GM21423 (cell line): ENCODE data around the gene MPPED2.
"Not testable (repeated sequence)": the region's sequence is repeated elsewhere in the genome, so short reads cannot be mapped to it uniquely, and the experiment has no call there.

Experiments
- ATAC-seq: cut with Tn5 transposase; IDR thresholded peaks from one replicate; pipeline ENCODE4 v1.9.1; 2021; ENCODE audit warnings: mild to moderate bottlenecking, moderate library complexity; ENCODE audit not compliant: unreplicated experiment

MPPED2 gene

GRCh38 chr11:30579415-30580175 is 6.6 kb downstream of the MPPED2 start:
- no peak for ATAC-seq

DNA sequence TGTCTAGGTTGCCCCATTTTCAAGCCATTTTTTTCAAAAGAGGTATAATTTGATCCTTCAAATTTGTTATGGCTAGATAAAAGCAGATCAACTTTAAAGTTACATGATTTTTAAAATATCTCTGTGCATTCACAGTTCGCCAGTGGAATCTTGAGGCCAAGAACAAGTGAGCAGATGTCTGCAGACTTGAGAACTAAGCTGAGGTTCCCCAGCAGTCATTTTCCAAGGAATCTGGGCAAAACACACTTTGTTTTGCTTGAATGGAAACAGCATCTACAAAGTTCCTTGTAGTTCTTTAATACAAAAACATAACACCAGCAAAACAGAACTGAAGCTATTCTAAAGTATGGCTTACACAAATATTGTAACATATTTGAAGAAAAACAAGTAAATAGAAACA is 7.7 kb downstream of the MPPED2 start:
- no peak for ATAC-seq

- no peak for ATAC-seq
These were observed 12.2 kb downstream of the MPPED2 start for GRCh38 chr11:30573951-30574350.

GRCh38 chr11:30568931-30569330 is 17.2 kb downstream of the MPPED2 start:
- no peak for ATAC-seq

GRCh38 chr11:30567644-30568043 is 18.5 kb downstream of the MPPED2 start:
- ATAC-seq: no peak

GRCh38 chr11:30567120-30567519 is 19.0 kb downstream of the MPPED2 start:
- no peak for ATAC-seq

DNA sequence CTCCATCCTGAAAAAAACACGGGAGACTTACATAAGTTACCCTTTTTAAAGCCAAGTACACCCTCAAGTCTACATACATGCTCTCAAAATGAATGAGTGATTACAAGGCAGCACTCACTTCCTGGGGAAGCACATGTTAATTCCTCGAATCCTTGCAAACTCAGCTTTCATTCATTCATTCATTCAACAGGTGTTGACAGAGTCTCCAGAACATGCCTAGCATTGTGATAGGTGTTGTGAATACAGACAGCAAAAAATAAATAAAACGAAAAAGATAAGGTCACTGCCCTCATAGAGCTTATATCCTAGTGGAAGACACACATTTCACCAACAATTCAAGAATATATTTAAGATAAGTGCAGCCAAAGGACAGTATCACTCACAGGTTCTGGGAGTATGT is 19.7 kb downstream of the MPPED2 start:
- ATAC-seq: no peak

DNA sequence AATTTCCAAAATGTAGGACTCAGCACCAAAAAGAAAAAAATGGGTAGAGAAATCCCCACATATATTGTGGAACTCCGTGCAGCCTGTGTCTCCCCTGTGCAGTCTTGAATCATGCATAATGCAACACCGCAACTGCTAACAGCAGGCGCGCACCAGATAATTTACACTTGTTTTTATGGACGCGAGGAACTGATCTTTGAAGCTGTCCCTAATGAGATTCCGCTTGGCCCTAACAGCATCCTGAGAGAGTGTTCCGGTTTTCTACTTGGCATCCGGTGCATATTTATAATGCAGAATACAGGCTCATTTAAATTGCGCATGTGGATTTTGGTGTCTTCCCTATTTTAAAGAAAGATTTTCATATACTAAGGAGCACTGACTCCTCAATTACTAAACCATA is 21.1 kb downstream of the MPPED2 start:
- ATAC-seq: no peak

DNA sequence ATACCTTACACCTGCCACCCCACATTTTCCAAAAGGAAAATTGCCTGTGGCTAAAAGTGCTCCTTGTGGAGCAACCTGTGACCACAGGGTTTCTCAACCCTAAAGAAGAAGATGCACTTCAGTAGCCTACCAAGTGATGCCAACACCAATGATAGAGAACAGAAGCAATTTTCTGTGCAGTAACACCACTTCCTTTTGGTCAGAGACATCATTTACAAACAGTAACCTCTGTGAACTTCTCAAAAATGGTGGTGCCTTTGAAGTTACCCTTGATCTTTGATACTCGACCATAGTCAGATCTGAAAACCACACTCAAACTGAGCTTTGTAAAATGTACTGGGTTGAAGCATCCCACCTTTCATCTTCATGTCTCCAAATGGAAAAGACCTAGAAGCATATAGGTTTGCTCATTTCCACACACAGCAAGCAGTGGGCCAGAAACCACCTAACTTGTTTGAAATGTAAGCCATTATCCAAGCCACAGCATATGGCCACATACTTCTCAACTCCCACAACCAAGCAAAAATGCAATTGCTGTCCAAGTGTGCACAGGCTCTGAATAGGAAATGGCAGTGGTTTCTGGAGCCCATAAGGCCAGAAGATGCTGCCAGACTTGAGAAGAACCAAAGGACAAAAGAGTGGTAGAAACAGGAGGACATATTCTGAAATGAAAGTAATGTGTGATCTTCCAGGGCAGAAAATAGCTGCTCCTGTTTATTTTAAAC is 24.3 kb downstream of the MPPED2 start:
- no peak for ATAC-seq

DNA sequence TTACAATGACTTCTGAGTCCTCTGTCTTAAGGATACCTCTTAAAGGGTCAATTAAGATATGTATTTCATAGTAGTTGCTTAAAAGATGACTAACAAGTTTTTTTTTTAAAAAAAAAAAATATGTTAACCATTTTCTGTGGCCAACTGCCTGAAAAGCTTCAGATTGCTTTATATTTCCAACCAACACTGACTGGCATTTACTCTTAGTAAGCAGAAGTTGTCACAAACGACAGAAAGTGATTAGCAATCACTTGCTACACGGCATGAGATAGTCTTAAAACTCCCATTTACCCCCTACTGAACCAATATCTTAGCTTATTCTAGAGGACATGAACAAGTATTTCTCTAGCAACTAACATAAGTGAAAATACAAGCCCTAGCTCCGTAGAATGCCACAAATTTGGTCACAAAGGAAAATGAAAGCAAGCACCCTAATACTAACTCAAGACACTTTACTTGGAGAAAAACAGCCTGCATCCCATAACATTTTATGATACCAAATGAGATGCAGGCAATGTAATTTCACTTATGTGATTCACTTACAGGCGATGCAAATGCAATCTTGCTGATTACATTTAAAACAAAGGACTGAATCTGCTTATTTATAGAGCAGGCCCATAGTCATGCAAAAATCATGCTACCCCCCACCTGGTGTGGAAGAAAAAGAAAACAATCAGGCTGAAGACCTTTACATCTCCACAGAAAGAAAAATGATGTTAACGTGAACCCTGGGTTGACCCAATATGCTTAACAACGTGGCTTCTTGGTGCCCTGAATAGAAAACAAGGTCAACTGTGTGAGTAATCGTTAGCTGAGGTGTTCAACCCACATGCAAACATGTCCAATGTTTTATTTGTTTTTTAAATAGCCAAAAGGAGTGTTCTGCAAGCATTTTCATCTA is 25.7 kb downstream of the MPPED2 start:
- no peak for ATAC-seq

DNA sequence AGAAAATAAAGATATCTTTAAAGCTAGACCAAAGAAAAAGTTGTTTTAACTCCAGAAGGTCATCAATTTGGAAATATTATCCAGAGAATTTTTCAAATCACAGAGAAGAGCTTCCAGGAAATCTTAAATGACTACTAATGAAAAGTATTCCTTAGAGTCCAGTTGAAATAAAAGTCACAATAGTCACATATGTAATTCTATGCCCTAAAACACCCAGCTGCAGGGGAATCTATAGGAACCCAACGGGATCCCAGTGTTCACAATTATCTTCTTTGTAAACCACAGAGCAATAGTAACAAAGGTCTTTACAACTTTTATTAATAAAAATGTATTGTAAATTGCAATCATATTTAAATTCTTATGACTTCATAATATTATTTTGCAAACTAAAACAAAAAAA is 27.1 kb downstream of the MPPED2 start:
- no peak for ATAC-seq

GRCh38 chr11:30554587-30554986 is 31.6 kb downstream of the MPPED2 start:
- ATAC-seq: not testable (repeated sequence)

DNA sequence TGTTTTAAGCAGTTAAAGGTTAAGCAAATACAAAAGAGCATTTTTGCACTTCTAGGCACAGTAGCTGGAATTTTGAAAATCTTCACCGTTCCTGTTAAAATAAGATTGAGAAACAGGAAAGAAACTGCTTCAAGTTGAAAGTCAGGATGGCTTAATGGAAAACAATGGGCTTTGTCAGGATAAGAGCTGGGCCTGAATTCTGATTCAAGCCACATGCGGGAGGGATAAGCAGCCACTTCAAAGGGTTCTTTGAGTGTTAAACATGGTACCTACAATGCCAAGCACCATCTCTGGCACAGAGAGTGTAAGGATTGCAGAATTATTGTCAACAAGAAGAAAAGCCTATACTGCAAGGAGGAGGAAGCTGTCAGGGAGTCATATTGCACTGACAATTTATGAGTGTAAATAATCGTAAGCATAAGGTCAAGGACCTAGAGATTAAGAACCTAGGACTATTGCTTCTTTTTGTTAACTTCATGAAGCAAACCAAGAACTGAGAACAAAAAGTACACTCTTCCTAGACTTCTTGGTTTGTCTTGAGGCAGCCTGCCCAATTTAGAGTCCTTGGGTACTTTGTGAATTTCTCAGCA is 32.5 kb downstream of the MPPED2 start:
- ATAC-seq: no peak

GRCh38 chr11:30552839-30553238 is 33.3 kb downstream of the MPPED2 start:
- no peak for ATAC-seq

- no peak for ATAC-seq
These were observed 36.1 kb downstream of the MPPED2 start for GRCh38 chr11:30550022-30550542.

- ATAC-seq: no peak
These were observed 36.6 kb downstream of the MPPED2 start for GRCh38 chr11:30549565-30549964.

DNA sequence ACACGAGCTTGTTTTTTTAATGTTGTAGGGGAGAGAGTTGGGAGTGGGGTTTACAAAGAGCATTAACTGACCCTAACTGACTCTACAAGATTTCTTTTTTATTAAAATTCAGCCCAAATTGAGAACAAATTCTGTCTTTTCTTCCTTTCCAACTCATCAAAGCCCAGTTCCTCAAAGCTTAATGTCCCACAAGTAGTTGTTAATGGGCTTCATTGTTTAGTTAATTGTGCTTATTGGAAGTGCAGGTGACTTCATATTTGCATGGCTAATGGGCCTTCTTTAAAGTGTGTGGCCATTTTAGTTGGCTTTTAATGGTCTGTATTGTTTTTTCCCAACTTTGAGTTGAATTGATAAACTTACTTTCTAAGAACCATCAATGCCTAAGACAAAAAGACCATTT is 39.8 kb downstream of the MPPED2 start:
- ATAC-seq: no peak

- ATAC-seq: no peak
These were observed 40.6 kb downstream of the MPPED2 start for GRCh38 chr11:30545507-30545906.

DNA sequence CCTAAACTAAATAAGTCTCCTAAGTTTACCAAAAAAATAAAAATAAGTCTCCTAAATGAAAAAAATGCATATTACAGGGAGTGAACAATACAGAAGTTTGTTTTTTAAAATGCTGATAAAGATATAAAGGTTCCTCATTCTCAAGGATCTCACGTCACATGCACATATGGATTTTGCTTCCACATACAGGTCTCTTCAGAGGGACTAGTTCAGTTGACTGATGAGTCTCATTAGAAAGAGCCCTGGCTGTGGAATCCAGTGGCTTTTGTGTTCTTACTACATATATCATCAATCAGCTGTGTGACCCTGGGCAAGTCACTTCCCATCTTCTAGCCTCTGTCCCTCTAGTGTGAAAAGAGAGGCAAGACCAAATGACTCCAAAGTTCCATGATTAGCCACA is 43.1 kb downstream of the MPPED2 start:
- no peak for ATAC-seq

- no peak for ATAC-seq
These were observed 45.4 kb downstream of the MPPED2 start for GRCh38 chr11:30540781-30541180.

- no peak for ATAC-seq
These were observed 47.9 kb downstream of the MPPED2 start for GRCh38 chr11:30538251-30538650.
